Esophagus mucosa (tissue), 1 donor: ENCODE measurements around the gene CENPP. TPM values are rescaled to one million over a fixed set of nuclear protein-coding genes. Genes with fewer than 3 reads are reported as not detected.
"Not testable (repeated sequence)": the region's sequence is repeated elsewhere in the genome, so short reads cannot be mapped to it uniquely, and the experiment has no call there.

Source experiments
- ATAC-seq: fragments of 200-7000 bp; cut with Tn5 transposase; one replicate; pipeline ENCODE4 v1.9.1; 2020
- total RNA-seq: library from RNA; stranded (reverse); gene quantifications from one replicate; pipeline ENCODE4 v1.2.4, GENCODE V29; 2023
- donor health status: DM: yes; HTN: yes; CAD: no.

CENPP gene
- total RNA-seq, 1 donor from 2014 or later = 8.2 TPM

DNA sequence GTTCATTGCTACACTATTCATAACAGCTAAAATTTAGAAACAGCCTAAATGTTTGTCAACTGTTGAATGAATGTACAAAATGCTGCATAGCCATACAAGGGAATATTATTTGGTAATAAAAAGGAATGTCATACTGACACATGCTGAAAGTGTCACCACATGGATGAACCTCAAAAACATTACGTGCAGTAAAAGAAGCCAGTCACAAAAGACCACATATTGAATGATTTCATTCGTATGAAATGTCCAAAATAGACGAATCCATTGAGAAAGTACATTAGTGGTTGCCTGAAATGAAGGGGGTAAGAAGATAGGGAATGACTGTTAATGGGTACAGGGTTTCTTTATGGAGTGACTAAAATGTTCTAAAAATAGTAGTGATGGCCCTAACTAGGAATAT, 221.6 kb downstream of the CENPP start:
- no peak for ATAC-seq

DNA sequence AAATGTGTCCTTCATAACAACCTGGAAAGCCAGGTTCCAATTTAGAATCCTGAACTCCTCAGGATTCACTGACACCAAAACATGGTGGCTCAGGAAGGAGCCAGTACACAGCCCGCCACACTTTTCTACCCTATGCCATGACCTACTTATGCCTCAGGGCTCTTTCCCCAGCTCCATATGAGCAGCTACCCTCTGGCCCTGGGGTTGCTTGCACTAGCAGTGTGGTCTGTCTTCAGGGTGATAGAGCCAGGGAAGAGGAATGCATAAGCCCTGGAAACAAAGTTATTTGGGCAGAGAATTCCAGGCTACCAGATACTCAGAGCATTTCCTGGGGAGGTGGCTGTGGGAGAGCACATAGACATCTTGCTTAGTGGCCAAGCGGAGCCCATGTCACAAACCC, 225.0 kb downstream of the CENPP start:
- ATAC-seq = no peak

DNA sequence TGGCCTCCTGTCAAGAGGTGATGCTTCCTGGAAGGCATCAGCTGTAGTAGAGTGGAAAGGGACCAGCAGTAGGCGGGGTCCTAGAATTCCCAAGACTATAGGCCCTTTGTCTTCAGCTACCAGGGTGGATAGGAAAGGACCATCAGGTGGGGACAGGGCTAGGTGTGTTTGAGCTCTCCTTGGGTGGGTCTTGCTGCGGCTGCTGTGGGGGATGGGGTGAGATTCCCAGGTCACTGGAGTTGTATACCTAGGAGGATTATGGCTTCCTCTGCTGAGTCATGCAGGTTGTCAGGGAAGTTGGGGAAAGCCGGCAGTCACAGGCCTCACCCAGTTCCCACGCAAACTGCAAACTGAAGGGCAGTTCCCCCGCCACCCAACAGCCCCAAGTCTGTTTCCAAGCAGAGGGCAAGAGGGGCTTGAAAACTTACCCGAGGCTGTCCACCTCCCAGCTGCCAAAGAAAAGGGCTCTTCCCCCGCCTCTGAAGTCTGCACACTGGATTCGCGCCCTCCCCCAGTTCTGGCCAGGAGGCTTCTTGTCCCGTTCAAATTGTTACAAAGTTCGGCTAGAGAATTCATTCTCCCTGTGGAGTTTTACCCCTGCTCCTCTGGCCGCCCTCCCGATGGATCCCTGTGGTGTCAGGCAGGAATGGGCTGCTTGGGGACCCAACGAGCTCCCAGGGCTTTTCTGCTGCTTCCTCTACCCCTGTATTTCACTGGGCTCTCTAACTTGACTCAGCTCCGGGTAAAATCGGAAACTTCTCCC, 233.0 kb downstream of the CENPP start:
- peak; percentile 31 for ATAC-seq

DNA sequence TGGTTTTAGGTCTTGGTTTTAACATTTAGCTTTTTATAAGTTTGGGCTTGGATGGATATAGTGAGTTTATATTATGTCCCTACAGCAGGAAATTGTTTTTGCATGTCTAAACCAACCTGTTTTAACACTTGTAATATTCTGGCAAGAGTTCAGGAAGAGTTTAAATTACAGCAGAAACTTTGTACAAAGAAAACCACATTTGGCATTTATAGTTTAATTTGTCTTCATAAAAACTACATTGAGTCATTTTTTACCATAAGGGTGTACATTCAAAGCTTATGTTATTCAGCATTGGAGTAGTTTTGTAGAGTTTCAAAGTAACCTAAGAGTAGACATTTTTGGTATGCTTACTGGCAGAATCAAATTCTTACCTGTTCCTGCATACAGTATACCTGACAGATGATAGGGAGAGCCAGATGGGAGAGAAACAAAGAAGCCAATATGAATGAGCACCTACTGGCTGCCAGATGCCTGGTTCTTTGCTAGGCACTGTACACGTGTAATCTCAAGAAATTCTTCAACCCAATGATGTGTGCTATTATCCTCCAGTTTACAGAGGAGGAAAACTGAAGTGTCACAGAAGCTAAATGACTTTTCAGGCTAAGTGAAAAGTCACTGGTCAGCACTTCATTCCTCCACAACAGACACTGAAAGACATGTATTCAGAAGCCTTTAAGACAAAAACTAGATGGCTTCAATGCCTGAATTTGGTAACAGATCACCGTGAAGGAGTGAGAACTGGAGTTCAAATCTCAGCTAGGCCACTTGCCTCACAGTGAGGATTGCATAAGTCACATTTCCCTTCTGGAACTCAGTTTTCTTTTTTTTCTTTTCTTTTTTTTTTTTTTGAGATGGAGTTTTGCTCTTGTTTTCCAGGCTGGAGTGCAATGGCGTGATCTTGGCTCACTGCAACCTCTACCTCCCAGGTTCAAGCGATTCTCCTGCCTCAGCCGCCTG, 235.9 kb downstream of the CENPP start:
- peak; percentile 68 for ATAC-seq

DNA sequence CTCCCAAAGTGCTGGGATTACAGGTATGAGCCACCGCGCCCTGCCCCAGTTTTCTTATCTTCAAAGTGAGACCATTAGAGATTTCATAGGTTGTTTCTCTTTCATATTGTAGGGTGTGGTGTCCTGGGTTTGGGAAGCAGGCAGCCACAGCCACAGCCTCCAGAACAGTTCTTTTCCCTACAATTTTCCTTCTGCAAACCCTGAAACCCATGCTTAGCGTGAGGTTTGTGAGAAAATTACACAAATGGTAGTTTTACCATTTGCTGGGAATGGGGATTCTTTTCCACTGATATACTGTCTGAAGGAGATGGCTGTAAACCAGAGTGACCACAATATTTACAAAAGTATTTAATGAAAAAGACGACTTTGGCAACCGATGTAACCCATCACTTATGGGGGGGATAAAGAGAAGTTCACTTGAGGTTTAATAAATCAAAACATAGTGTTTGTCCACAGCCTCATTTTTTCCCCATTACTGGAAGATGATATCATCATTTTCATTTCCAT, 236.8 kb downstream of the CENPP start:
- no peak for ATAC-seq

DNA sequence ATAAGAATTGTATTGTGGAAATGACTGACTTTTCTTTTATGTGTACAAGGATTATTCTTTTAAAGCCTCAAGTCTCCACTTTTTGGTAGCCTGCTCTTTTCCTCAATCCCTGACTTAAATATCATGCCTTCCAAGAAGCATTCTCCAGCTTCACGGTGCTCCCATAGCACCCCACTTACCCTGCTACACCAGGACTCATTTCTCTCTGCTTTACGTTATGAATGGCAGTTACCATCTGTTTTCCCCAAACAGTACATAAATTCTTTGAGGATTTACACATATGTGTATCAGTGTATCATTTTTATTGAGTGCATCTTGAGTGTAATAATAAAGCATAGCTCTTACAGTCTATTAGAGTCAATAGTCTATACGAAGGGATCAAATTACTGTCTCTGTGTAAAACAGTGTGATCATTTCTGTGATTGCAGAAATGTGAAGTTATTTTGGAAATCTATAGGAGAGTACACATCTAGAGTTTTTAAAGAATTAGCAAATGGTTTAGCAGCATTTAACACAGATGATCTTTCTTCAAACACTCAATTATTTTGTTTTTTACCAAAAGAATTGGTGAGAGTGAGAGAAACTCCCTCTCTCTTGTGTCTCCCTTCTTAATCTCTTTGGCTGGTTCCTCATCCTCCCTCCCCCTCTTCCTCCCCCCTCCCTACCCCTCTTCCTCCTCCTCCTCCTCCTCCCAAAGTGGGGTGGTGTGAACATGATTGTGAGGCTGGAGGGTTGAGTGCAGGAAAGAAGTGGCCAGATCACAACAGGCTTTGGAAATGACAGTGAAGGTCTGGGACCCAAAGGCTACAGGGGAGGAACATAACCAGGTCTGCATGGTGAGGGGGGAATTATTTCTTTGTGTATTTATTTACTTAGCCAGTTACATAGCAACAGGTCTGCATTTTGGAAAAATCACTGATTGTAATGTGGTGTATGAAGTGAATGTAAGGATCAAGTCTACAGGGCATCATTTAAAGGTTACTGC, 237.7 kb downstream of the CENPP start:
- no peak for ATAC-seq

DNA sequence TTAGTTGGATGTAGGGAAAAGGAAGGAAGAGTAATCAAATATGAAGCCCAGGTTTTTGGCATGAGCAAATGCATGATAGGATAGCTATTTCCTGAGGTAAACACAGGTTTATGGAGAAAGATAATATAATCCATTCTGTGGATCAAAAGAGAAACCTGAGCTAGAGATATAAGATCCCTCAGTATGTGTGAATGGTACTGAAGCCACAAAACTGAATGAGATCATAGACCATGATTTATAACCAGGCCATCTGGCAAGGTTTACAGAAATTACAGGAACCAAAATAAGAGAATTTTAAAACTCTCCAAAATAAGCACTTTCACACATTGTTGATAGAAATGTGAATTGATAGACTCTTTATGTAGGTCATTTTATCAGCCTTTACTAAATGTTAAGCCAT, 238.8 kb downstream of the CENPP start:
- ATAC-seq = no peak

DNA sequence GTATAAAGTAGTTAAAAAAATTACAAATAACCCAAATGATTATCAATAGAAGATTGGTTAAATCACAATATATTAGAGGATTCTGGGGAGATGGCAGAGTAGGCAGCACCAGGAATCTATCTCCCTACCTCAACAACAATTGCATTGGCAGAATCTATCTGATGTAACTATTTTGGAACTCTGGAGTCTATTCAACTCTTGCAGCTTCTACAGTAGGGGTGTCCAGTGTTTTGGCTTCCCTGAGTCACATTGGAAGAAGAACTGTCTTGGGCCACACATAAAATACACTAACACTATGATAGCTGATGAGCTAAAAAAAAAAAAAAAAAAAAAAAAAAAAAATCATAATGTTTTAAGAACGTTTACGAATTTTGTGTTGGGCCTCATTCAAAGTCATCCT, 239.2 kb downstream of the CENPP start:
- ATAC-seq = no peak

DNA sequence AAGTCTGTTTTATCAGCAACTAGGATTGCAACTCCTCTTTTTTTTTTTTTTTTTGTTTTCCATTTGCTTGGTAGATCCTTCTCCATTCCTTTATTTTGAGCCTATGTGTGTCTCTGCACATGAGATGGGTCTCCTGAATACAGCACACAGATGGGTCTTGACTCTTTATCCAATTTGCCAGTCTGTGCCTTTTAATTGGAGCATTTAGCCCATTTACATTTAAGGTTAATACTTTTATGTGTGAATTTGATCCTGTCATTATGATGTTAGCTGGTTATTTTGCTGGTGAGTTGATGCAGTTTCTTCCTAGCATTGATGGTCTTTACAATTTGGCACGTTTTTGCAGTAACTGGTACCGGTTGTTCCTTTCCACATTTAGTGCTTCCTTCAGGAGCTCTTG, 246.1 kb downstream of the CENPP start:
- not testable (repeated sequence) for ATAC-seq

DNA sequence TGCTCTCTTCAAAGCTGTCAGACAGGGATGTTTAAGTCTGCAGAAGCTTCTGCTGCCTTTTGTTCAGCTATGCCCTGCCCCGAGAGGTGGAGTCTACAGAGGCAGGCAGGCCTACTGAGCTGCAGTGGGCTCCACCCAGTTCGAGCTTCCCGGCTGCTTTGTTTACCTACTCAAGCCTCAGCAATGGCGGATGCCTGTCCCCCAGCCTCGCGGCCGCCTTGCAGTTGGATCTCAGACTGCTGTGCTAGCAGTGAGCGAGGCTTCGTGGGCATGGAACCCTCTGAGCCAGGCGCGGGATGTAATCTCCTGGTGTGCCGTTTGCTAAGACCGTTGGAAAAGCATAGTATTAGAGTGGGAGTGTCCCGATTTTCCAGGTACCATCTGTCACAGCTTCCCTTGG, 247.9 kb downstream of the CENPP start:
- ATAC-seq = not testable (repeated sequence)

DNA sequence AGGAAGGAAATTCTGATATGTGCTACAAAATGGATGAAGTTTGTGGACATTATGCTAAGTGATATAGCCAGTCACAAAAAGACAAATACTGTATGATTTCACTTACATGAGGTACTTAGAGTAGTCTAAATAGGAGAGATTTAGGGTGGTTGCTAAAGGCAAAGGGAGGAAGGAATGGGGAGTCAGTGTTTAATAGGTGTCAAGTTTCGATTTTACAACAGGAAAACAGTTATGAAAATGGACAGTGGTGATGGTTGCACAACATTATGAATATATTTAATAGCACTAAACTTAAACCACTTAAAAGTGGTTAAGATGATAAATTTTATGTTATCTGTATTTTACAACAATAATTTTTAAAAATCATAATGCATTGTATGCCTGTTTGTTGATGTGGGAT, 250.4 kb downstream of the CENPP start:
- no peak for ATAC-seq

DNA sequence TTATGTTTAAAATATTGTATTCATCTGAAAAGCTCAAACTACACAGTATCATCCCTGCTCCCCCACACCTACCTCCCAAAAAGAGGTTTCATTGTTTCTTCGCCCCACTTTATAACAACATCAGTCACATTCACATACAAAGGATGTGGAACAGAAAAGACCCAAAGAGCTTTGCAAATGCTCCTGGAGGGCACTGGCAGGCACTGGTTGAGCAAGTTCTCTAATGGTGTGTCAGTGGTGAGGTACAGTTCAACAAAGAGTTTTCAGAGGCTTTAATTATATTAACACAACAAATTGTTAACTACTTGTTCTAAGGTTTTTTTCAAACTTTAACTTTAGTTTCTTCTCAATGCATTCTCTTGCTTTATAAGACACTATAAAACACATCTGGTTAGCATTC, 264.2 kb downstream of the CENPP start:
- peak; percentile 47 for ATAC-seq

DNA sequence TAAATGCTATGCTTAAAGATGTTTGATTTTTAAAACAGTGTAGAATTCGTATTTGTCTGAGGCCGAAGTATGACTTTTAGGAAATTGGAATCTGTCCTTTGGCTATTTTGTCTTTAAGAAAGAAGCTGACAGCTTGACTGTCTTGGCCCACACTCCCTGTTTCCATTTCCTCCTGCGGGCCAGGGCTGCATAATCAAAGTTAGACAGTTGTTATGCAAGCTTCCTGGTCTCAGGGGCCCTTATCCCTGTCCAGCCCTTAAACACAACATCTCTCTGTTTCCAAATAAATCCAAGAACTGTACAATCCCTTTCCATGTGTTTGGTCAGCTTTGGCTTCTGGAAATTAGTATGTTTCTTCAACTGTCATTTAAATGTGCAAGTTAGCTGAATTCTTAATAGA, 264.6 kb downstream of the CENPP start:
- ATAC-seq = peak; percentile 43

DNA sequence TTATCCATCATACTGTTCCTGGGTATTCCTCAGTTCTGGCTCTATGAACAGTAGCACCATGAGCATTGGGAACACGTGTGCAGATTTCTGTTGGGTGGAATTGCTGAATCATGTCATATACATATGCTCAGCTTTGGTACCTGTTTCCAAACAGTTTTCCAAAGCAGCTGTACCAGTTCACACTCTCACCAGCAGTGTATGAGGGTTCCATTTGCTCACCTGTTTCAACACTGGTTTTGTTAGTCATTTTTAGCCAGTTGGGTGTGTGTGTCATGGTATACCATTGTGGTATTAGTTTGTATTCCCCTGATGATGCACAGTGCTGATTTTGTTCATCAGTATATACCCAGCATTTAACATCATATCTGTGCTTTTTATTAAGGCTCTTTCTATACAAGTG, 266.8 kb downstream of the CENPP start:
- ATAC-seq = peak; percentile 93

DNA sequence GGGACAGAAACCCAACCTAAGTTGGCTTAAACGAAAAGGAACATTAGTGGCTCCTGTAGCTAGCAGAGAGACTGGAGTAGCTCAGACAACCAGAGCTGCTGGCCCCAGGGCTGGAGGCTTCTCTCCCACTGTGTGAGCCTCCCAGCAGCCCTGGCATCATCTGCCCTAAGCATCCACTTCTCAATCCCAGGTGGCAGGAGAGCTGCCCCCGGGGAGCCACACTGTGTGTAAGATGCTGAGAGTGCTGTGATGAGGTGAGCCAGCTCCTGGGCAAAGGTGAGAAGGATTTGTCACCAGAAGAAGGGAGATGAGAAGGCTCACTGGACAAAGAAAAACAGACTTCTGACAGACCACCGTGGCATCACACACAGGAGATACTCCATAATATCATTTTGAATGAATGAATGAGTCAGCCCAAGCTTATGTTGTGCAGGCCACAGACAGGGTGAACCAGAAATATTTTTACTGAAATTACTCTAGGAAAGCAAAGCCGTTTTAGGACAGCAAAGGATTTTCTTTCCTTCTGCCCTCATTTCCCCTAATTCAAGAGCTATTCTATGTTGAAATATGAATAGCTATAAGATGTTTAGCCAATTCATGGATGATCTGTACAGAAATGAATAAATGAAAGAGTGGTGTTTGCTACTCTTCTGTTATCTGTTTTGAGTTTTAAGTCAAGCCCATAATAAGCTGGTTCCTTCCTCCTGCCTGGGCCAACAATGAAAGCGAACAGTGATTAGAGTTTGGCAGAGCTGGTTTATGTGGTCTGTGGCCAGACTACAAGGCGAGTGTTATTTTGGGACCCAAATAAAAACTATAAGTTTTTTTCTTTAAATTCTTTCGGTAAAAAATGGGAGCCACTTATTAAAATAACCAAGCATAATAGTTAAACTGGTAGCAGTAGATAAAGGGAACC, 267.5 kb downstream of the CENPP start:
- ATAC-seq = peak; percentile 23

DNA sequence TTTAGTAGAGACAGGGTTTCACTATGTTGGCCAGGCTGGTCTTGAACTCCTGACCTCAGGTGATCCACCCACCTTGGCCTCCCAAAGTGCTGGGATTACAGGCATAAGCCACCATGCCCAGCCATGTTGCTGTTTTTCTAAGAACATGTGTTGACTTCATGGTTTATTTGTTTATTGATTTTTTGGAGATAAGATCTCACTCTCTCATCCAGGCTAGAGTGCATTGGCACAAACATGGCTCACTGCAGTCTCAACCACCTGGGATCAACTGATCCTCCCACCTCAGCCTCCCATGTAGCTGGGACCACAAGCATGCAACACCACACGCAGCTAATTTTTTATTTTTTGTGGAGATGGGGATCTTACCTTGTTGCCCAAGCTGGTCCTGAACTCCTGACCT, 269.3 kb downstream of the CENPP start:
- ATAC-seq = not testable (repeated sequence)

DNA sequence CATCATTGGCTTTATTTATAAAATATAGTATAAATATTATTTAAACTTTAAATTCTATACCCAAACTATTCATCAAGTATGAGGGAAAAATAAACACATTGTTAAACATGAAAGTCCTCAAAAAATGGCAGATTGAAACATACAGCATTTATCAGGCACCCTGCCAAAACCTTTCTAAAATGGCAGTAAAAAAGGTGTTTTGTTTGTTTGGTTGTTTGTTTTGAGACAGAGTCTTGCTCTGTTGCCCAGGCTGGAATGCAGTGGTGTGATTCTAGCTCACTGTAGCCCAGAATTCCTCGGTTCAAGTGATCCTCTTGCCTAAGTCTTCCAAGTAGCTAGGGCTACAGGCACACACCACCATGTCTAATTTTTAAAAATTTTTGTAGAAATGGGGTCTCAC, 270.2 kb downstream of the CENPP start:
- no peak for ATAC-seq

DNA sequence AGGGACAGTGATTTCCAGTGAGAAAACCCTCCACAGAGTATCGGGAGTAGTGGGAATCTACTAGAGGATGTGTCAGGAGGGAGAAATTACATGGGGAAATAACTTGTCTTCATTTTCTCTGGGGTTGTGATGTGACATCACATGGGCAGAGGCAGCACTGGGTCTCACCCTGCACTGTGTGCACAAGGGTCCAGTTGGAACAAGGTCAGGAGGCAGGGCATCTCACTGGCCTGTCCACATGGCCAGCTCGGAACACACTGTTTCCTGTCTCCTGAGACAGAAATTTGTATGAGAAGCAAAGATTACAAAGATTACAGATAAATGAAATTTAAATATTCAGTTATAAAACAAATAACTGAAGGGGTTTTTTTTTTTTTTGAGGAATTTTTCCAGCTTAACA, 272.6 kb downstream of the CENPP start:
- no peak for ATAC-seq

DNA sequence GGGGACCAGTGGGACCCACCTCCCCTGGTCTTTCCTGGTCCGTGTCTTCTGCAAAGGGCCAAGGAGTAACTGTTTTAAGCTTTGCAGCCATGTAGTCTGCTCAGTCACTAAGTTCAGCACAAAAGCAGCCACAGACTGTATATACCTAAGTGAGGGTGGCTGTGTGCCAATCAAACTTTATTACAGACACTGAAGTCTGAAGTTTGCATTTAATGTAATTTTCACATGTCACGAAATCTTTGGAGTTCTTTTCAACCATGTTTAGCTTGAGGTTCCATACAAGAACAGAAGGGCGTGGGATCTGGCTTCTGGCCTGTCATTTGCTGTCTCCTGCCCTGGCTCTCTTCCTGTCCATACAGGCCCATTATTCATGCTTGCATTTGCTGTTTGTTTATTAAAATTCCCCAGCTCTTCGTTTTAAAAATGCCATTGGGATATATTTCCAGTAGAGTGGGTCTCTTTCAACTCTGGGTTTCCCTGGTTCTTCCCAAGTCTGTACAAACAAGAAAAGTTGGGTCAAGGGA, 274.2 kb downstream of the CENPP start:
- peak; percentile 57 for ATAC-seq

DNA sequence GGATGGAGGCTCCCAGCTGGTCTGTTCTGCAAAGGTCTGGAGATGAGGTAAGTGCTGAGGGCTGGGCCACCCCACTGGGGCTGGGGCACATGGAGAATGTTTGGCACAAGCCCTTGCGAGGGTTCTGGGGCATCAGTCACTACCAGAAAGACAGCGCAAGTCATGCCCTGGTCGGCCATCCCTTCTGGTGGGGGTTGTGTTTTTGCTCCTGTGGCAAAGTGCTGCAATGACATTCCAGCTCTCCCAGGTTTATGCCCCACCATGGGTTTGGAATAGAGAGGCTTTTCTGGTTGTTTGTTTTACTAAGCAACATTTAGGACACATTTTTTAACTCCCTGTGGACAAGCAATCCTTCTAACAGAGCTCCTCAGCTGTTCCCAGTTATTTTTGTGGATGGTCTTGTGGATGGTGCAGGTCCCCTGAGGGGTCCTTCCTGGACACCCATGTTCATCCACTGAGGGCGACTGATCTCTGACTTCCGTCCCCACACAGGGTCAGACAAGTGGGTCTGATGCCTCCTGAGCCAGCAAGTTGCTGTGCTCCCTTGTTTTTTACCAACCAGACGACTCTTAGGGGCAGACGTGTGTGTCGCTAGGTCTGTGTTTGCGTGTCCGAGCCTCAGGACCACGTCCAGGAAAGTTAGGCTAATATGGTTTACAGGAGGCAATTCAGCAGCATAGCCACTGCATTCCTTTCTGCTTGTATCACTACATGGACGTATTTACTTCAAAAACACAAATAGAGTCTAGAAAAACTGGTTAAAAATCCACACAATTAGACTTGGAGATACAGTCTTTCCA, 274.9 kb downstream of the CENPP start:
- ATAC-seq = peak; percentile 38
